ENCODE measurements around the gene SAT1.
"Not testable (repeated sequence)": the region's sequence is repeated elsewhere in the genome, so short reads cannot be mapped to it uniquely, and the experiment has no call there.

SAT1 gene

DNA sequence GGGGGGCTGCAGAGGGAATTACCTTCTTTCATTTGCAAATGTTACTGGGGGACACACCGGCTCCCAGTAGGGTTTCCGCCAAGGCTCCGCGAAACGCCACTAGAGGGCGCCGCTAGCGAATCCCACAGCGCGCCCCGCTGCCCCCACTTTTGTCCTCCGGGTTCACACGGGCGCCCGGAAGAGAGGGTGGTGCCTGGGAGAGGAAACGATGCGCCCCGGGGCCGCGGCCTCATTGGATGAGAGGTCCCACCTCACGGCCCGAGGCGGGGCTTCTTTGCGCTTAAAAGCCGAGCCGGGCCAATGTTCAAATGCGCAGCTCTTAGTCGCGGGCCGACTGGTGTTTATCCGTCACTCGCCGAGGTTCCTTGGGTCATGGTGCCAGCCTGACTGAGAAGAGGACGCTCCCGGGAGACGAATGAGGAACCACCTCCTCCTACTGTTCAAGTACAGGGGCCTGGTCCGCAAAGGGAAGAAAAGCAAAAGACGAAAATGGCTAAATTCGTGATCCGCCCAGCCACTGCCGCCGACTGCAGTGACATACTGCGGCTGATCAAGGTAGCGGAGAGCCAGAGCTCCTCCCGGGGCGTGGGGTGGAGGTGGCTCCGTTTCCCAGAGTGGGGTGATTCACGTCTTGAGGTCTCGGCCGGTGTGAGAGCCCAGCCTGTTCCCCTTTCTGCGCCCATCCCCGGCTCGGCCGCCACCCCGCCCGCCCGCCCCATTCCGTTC lies at the start of gene SAT1:
SAT1 (plus strand) TSS at position 311 of the 726 bp plus-strand sequence; CDS start at position 490, 179 bp downstream.
- peak; percentile 95 for DNase-seq

DNA sequence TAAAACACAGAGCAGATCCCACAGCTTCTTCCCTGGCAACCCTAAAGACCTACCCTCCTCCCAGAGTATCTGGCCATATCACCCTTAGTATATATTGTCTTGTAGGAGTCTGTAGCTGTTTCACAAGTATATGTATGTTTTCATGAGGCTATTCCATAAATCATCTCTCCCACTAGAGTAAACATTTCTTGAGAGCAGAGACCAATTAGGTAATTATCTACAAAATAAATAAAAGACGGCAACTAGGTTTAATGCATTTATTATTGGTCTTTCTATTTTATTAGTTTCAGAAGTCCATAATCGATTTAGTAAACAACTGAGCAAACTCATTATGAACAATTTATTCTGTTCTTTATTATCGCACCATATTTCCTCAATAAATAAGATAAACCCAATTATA lies 46.9 kb upstream of the SAT1 start:
- DNase-seq = no peak

DNA sequence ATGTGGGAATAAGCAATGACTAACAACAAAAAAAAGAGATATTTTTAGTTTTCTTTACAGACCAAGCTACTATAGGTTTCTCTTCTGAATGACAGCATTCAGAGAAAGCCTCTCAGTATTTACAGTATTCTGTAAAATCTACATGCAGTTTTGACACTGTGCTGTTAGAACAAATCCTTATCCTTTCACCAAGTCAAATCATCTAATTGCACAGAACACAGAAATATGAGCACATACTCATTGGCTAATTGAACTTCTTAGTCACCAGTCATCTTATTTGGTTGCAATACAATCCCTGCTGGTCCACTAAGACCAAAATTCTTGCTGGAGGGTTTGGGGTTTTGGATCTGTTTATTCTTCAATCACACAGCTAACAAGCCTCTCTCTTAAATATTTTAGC lies 45.6 kb upstream of the SAT1 start:
- no peak for DNase-seq

DNA sequence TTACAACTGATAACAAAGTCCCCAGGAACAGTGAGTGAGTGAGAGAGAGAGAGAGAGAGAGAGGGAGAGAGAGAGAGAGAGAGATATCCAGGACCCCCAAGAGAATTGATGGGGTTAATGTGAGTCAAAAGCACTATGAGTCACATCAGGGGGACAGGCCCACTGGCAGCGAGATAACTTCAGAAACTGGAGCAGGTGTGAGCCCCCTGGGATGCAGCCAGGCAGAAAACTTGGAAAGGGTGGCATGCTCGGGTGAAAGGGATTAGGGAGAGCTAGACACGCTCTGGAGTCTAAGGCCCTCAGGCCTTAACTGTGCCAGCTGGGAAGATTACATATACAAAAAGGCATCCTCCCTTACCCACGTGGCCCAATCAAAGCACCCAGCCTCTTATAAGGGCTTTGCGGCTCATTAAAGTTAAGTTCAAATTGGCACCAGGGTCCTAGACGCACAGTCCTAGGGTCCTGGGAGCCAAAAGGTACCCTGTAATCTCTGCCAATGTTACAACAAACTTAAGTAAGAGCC lies 40.7 kb upstream of the SAT1 start:
- peak; percentile 32 for DNase-seq

DNA sequence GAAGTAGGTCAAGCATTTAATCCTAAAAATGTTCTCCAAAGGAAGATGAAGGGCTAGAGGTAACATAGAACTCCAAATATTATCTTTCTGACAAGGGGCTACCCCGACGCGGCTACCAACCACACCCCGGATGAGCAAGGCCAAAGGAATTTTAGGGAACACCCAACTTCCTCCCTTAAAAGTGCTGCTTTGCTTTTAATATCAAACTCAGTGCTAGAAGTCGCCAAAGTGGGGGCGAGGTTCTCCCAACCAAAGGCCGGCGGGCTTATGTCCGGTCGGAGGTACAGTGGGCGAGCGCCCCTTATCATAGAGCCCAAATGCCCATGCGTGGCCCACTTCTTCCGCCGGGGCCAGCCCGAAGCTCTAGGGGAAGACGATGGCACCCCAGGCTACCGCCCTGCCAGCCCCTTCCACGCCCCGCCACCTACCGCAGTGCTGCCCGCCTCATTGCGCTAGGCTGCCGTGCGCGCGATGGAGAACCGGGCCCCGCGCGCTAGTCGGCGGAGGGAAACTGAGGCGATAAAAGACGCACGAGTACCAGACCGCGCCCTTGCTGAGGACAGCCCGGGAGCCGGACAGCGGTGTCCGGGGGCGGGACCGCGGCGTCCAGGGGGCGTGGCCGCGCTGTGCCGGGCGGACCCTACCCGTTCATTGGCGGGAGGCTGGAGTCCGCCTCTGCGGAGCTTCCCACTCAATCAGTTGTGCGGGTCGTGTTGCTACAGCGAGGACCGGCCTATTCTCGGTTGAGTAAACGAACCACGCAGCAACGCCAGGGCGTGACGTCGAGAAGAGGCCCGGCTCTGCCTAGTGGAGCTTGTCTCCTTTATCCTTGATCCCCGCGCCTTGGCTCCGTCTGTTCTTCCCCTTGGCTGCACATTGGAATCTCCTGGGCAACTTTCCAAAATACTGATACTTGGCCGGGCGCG lies 40.0 kb upstream of the SAT1 start, which contains the start of gene ACOT9:
ACOT9 (minus strand) TSS at position 580 of the 926 bp plus-strand sequence; CDS start at position 448, 132 bp downstream.
- peak; percentile 81 for DNase-seq

DNA sequence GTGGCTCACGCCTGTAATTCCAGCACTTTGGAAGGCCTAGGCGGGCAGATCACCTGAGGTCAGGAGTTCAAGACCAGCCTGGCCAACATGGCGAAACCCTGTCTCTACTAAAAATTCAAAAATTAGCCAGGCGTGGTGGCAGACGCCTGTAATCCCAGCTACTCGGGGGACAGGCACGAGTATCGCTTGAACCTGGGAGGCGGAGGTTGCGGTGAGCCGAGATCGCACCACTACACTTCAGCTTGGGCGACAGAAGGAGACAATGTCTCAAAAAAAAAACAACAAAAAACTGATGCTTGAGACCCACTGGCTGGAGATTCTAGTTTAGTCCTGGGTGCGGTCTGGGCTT lies 39.4 kb upstream of the SAT1 start:
- not testable (repeated sequence) for DNase-seq

DNA sequence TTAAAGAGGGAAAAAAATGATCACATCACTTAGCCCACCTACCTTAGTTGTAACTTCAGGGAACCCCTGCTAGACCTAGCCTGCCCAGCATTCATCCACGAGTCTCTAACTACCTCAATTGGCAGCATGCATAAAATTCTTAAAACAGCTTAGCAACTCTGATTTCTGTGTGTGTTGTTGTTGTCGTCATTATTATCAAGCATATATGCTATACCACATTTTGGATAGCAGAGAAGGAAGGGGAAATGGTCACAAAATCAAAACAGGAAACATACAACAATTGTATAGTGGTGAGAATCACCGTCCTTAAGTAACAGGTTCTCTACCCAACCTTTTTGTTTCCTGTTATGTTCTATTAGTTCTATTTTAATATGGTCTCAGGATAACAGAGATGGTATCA lies 37.2 kb upstream of the SAT1 start:
- peak; percentile 62 for DNase-seq

DNA sequence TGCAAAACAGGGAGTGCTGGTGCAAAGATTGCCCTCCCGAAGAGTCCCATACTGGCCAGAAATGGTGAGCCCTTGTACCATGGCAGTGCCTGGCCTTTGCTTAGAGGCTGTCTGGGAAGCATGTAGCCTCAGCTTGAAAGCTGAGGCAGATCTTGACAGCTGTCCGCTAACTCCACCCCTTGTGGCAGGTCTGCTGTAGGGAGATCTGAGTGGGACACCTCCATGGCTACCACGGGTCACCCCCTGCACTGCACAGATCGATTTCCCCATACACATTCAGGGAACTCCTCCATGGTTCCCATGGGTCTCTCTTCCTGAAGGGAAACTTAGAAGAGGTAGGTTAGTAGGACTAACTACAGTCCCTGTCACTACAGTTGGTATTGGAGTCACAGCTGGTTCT lies 33.8 kb upstream of the SAT1 start:
- no peak for DNase-seq

DNA sequence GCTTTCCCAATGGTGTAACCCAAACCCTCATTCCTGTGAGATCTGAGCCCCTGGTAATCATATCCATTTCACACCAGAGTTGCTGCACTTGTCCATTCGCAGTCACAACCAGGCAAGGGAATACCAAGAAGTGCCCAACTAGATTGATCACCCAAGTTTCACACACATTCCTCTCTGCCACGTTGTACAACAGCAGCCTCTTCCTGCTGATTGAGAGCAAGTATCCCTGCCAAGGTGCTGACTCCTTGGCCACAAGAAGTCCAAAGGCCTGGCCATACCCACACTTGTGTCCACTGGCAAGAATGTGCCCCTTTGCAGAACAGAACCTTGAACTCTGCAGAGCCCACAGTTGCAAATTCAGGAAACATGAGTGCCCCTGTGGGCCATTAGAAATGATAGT lies 33.4 kb upstream of the SAT1 start:
- no peak for DNase-seq

DNA sequence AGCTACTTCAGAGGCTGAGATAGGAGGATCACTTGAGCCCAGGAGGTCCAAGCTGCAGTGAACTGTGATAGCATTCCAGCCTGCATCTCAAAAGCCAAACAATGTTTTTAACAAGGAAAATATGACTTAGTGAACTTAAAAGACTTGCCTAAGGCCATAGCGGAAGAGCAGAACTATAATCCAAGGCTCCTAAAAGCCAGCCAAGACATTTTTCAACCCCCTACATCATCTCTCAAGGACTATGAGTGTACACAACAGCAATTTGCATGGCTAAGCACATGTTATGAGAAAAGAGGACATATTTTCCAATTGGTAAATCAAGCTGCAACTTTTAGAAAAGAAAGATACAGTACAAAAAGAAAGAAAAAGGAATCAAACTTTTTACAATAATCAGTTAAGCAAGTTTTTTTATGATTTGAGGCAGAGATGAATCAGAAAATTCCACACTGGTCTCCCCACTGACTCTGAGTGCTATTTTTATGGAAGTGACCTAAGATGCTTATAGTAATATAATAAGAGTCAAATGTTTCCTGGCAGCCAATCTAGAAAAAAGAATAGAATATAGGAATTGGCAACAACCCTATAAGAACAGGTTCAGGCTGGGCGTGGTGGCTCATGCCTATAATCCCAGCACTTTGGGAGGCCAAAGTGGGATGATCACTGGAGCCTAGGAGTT lies 30.1 kb upstream of the SAT1 start:
- DNase-seq = no peak

DNA sequence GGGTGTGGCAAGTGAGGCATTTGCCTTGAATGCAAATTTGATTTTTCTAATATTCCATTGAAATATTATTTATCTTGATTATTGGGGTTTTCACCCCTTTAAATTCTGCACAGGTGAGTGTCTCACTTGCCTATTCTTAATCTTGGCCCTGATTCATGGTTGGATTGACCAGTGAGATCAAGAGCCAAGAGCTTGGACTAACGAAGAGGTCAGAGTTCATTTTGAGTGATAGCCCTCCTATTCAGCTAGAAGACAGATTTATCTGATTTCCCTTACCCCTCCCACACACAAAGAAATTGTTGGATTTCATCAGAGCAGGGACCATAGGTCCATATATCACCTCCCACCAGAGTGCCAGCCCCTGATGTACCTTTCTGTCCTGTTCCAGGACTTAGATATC lies 28.3 kb upstream of the SAT1 start:
- DNase-seq = no peak

DNA sequence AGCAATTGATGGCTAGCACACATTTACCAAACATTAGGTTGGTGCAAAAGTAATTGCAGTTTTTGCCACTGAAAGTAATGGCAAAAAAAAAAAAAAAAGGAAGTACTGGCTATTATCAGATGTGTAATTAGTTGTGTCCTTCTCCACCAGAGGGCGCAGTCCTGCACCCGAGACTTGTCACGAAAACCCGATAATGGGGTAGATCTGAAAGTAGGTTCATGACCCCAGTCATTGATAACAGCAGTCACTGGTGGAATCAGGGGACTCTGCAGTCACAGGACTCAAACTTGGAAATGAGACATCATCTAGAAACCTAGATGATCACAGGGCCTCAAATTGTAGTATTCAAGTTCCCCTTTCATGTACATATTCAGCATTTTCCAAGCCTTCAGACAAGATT lies 26.8 kb upstream of the SAT1 start:
- peak; percentile 81 for DNase-seq

DNA sequence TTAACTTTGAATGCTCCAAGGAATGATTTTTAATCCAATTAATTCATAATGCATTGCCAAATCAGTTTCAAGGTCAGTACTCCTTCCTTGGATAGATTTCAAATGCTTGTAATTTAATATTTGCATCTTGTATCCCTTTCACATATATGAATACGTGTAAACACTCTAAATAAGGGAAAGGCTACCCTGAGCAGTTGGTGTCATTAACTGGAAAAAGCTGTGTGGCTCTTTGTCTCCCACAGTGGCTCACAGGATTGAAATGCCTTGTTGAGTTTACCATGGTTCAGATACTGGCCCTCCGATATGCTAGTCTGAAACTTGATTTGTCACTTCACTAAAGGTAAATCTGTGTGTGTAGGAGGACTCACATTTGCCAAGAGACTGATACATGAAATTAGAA lies 23.2 kb upstream of the SAT1 start:
- no peak for DNase-seq

DNA sequence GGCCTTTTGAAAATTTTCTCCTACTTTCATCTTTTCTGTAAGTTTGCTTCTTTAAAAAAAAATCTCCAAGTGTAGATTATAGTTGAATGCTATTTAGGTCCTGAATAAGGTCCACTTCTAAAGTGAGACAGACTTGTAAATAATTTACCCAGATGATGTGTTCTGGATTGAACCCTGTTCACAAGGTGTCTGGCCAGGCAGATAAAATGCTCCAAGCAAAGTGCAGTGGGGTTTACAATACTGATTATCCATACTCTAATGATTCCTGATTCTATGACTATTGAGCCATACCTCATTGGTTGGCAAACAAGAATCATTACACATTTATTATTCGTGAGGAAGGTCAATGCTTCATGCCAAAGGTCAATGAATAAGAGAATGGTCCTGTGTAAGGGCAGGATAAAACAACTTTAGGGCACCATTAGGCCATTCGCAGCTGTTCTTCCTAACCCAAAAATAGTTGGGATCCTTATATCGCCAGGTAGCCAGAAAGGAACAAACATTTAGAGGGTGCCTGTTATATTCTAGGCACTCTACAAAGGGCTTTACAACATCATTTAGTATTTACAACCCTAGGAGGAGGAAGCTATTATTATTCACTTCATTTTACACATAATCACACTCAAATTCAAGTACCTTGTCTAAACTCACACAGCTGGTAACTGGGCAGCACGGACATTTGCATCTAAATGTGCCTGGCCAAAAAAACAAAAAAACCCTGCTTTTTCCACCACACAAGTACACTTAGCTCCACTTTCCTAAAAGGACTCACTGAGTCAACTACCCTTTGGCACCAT lies 18.6 kb upstream of the SAT1 start:
- DNase-seq = no peak

DNA sequence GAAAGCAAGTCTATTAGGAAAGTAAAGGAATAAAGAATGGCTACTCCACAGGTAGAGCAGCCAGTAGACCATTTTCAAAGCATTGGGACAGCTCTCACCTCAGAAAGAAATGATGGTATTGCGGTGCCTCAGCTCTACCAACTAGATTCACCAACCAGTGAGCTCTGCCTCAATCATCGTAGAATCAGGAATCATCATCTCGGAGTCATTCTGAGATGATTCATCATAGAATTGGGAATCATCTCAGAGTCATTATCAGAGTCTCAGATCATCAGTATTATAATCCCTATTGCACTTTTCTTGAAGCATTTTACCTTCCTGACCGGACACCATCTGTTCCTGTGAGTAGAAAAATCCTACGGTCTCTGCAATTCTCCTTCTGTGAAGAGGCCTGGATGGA lies 17.5 kb upstream of the SAT1 start:
- no peak for DNase-seq

DNA sequence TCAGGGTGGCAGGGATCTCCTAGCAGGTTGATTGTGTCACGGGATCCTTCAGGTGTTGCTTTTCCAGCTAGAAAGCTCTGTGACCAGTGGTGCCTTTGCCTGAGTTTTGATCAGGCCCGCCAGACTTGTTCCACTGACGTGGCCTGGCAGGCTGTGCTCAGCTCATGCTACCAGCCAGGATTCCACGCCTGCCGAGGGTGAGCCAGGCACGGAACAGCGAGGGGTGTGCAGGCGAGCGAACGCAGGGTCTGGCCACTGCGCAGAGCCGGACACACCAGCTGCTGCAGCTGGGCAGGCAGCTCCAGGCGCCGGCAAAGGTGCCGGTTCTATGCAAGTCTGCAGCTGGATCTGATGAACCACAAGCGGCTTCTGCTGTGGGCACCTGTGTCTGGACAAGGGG lies 17.1 kb upstream of the SAT1 start:
- DNase-seq = no peak

DNA sequence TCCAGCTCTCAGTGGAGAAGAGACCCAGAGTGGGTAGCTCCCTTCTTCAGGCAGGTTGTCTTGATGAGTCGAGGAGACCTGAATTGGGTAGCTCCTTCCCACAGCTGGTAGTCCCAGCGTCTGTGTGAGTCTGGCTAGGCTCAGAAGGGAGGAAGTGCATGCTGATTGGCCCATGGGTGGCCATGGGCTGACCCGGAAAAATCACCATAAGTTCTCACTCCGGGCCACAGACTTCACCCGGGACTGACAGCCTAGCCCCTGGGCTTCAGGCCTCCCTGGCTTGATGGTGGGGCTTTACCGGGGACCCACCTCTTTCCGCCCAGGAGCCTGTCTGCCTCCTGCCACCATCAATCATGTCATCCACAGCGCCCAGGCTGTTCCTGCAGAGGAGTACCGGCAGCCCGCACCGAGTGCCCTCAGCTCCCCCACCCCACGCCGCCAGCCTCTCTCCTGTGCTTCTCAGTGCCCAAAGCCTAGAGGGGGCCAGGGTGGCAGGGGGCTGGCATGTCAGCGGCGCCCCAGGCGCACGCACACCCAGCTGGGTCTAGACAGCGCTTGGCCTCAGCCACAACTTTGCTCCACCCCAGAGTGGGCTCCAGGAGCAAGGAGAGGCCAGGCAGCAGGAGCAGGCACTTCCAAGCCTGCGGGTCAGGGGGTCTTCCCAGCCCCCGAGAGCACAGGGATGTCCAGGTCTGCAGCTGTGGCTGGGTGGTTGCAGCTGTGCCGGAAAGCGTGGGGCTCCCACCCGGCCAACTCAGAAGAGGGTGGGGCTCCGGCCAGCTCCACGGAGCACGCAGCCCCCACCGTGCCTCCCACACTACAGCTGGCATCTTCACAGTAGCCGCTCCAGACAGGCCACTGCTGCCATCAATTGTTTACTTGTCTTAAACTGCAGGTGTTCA lies 16.1 kb upstream of the SAT1 start:
- DNase-seq = peak; percentile 11

DNA sequence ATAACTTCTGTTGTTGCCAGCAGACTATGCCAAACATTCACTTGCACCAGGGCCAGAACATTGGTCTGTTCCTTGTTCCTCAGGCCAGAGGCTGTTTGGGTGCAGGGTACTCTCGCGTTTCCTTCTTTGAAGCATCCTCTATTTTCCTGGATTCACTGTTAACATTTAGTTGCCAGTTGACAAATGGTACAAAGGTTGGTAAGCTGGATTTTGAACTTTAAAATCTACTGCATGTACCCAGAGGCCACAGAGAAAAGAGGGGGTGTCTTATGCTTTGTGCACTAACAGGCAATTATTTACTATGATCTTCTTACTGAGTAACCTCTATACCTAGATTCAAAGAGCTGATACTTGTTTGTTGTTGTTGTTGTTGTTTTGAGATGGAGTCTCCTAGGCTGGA lies 12.8 kb upstream of the SAT1 start:
- DNase-seq = no peak

DNA sequence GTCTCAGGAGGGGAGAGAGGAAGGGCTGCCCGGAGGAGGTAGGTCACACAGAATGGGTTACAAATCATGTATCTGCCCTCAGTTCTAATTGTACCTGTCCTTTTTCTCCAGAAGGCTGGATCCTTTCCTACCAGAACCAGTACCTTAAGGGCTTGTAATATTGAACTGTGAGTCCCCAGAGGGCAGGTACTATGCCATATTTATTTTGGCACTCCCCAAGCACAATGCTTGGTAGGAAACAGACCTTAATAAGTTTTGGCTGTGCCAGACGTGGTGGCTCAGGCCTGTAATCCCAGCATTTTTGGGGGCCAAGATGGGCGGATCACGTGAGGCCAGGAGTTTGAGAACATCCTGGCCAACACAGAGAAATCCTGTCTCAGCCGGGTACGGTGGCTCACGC lies 11.9 kb upstream of the SAT1 start:
- not testable (repeated sequence) for DNase-seq

DNA sequence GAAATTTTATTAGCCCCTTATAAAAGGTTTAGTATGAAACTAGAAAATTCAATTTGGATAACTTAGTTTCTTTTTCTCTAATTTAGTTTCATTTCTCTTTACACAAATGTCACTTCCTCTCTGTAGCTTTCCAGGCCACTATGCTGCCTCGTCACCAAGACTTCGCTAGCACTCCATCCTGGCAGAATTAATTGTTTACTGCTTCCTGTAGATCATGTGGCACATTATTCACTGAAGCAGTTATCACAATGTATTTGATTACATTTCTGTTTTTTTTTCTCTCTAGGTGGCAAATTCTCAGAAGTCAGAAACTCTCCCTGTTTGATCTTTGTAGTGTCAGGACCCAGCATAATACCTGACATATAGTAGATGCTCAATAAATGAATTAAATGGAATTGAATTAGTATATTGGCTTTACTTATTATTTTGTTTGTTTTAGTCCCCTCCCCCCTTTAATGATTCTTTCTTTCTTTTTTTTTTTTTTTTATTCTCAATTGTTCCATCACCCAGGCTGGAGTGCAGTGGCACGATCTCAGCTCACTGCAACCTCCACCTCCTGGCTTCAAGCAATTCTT lies 9.3 kb upstream of the SAT1 start:
- DNase-seq = peak; percentile 81

DNA sequence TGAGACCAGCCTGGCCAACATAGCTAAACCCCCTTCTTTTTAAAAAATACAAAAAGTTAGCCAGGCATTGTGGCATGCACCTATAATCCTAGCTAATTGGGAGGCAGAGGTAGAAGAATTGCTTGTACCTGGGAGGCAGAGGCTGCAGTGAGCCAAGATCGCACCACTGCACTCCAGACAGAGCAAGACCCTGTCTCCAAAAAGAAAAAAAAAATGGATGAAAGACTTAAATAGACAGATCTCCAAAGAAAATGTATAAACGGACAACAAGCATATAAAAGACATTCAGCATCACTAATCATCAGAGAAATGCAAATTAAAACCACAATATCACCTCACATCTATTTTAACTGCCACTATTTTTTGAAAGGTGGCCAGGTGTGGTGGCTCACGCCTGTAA lies 6.6 kb upstream of the SAT1 start:
- DNase-seq = no peak

All from CD4-positive, alpha-beta T cell treated with Interleukin-17A for 1 hour (primary cell).